Skin of body (tissue), 2 donors: ENCODE results near the gene ZNF324. TPM values are rescaled to one million over a fixed set of nuclear protein-coding genes. Genes with fewer than 3 reads are reported as not detected.
A peak's percentile ranks its signal among the peaks of the same experiment; 100 is the strongest.
"Not testable (repeated sequence)": the region's sequence is repeated elsewhere in the genome, so short reads cannot be mapped to it uniquely, and the experiment has no call there.

ENCODE experiments used
- DNase-seq: peaks from one replicate; lab custom pipeline; 2025; lab: John Stamatoyannopoulos, UW
- total RNA-seq: library from RNA; depleted of rRNA; stranded (reverse); fragments of >200 nt; gene quantifications from one replicate; pipeline ENCODE4 v1.2.3, GENCODE V29; 2014

Gene ZNF324
- total RNA-seq, 1 donor from 2014 or later, result 9.5 TPM

DNA sequence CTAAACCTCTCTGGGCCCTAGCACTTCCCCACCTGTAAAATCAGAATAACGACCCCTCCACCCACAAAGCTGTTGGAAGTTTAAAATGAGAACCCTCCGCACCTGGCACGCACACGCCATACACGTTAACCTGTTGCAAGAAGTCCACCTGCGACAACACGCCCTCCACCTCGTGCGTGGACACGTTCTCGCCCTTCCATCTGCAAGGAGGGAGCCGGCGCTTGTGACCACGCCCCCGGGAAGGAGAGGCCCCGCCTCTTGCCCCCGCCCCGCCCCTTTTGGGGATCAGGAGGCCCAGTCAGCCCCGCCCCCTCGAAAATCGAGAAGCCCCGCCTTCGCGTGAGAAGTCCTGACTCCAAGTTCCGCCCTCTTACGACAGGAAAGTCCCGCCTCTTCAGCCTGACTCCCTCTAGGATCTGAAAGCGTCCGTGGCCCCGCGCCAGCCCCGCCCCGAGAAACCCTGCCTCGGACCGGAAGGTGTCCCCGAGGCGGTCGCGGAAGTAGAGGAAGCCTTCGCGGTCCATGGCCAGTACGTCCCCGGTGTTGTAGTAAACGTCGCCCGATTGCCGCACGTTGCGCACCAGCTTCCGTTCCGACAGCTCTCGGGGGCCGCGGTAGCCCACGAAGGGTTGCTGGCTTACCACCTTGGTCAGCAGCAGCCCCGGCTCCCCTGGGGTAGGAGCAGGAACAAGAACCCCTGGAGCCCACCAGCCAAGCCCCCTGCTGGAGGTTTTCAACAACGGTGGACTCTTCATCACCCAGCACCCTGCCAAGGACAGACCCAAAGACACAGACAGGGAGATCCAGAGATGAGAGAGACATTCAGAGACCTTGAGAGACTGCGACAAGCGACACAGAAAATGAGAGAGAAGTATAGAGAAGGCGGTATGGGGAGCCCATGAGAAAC lies 32.4 kb downstream of the ZNF324 start:
- DNase-seq, result peak; percentile 95

DNA sequence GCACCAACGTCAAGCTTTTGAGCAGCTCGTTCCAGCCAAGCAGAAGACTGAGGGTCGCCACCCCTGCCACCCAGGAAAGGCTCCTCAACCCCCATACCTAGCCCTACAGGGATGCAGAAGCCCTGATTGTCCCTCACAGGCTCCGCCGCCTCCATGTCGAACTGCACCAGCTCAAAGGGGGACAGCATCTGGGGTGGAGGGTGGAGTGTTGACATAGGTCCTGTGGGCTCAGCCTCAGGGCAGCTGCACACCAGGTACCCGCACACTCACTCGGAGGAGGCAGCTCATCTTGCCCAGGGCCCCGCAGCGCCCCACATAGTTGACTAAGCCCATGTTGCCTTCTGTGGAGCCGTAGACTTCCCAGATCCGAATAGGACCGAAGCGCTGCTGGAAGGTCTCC lies 33.4 kb downstream of the ZNF324 start:
- DNase-seq, result no peak

DNA sequence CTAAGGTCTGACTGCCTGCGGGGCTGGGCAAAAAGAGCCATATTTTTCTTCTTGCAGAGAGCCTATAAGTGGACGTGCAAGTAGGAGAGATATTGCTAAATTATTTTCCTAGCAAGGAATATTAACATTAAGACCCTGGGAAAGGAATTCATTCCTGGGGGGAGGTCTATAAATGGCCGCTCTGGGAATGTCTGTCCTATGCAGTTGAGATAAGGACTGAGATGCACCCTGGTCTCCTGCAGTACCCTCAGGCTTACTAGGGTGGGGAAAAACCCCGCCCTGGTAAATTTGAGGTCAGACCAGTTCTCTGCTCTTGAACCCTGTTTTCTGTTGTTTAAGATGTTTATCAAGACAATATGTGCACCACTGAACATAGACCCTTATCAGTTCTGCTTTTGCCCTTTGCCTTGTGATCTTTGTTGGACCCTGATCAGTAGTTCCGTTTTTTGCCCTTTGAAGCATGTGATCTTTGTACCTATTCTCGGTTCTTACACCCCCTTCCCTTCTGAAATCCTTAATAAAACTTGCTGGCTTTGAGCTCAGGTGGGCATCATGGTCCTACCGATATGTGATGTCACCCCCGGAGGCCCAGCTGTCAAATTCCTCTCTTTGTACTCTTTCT lies 40.8 kb downstream of the ZNF324 start:
- DNase-seq, result not testable (repeated sequence)

DNA sequence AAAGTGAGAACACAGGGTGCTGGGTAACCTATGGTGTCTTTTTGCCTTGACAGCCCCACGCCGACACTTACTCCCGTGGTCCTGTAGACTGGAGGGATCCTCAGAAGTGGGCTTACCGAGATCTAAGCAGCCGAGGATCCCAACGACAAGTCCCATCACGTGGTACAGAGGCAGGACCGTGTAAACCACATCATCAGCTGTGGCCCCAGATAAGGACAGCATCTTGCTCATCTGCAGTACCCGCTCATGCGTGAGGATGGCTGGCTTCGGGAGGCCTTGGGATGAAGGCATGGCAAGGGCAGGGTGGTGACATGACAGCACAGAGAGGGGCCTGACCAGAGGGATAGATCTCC lies 42.8 kb downstream of the ZNF324 start:
- no peak for DNase-seq

DNA sequence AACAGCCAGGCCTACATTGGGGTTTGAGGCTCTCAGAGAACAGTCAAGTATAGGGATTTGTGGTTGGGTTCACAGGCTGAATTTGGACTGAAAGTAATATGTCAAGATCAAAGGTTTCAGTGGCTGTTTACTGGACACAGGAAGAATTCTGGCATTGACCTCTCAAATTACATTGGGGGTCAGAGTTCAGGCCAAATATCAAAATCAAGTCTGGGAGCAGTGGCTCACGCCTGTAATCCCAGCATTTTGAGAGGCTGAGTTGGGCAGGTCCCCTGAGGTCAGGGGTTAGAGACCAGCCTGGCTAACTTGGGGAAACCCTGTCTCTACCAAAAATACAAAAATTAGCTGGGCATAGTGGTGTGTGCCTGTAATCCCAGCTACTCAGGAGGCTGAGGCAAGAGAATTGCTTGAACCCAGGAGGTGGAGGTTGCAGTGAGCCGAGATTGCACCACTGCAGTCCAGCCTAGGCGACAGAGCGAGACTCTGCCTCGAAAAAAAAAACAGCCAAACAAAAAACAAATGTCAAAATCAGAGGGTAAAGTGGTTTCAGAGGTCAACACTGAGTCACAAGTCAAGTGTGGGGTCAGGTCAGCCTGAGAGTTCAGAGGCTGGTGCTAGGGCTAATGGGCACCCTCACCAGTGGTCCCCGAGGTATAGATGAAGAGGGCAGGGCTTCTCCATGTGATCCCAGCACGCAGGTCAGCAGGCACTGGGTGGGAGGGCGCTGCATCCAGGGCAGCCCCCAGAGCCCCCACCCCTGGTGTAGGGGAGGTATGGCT lies 43.4 kb downstream of the ZNF324 start:
- DNase-seq, result no peak

DNA sequence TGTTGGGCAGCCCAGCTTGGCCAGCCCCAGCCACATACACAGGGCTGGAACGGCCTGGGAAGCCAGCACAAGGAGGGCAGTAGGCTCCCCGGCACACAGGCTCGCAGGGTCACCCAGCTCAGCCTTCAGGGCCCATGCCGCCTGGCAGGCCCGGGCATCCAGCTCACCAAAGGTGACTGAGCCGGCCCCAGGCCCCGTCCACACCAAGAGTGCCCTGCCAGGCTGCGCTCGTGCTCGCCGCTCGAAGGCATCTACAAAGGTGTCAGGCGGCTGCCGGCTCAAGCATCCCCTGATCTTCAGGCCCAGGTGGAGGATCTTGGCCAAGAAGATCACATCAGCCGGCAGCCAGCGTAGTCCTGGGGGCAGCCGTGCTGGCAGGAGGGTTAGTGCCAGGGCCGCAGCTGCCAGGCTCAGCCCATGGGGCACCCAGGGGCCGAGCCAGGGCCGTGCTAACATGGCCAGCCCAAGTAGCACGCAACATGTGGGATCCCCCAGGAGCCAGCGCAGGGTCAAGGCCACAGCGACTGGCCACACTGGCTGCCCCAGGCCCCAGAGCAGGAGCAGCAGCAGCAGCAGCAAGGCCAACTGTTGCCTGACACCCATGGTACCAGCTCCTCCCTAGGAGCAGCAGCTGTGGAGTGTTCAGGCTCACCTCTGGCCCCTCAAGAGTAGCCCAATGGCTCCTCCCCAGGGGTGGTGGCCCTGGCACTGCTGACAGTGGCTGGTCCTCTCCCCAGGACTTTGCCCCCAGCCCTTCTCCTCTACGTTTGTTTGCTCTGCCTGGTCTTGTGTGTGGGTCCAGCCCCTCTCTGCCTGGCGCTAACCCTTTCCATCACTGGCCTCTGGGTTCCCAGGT lies 44.7 kb downstream of the ZNF324 start, which contains the start of gene SLC27A5:
Gene SLC27A5 (minus strand): TSS at position 640 of the 856 bp plus-strand sequence. CDS start 37 bp downstream, at position 603.
- DNase-seq, result no peak

DNA sequence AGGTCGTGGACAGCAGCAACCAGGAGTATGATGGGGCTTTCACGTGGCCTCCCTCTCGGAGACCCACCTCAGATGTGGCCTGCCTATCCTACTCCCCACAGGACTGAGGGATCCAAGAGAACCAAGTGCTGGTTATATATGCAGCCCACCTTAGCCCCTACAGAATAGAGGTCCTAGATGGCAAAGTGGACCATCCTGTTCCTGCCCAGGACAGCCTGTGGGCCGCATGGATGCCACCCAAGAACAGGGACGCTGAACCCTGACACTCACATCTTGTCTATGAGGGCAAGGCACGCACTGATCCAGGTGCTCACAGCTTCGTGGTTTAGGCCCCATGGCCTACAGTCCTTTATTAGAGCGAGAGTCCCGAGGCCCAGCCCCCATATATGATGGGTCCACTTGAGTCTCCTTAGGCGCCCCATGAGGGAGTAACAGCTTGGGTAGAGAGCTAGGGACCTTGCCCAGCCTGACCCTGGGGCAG lies 46.4 kb downstream of the ZNF324 start:
- DNase-seq, result no peak

DNA sequence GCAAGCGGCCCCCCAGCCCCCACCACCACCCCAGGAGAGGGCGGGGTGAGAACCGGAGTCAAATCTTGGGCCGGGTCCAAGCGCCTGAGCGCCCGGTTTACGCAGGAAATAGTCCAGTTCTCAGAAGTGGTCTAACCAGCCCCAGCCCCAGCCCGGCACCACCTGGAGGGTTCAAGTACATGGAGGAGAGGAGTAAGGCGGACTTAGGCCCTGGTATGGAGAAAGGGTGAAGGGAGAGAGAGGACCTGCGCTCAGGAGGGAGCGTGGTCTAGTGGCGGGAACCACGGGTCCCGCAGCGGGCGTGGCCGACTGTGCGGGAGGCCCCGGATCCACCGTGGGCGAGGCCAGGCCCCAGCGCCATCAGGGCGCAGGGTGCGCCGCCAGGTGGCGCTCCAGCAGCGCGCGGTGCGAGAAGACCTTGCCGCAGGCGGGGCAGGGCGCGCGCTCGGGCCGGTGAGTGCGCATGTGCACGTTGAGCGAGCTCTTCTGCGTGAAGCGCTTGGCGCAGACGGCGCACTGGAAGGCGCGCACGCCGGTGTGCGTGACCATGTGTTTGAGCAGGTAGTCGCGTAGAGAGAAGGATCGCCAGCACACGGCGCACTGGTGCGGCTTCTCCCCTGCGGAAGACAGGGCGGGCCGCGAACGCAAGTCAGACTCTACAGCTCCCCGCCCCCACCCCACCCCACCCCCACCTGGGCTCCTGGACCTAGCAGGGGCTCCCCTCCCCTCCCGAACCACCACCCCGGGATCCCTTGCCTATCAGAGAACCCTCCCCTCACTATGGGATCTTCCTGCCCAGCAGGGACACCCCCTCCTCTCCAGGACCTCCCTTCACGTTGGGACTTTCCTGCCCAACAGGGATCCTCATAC lies 47.0 kb downstream of the ZNF324 start:
- DNase-seq, result peak; percentile 67

DNA sequence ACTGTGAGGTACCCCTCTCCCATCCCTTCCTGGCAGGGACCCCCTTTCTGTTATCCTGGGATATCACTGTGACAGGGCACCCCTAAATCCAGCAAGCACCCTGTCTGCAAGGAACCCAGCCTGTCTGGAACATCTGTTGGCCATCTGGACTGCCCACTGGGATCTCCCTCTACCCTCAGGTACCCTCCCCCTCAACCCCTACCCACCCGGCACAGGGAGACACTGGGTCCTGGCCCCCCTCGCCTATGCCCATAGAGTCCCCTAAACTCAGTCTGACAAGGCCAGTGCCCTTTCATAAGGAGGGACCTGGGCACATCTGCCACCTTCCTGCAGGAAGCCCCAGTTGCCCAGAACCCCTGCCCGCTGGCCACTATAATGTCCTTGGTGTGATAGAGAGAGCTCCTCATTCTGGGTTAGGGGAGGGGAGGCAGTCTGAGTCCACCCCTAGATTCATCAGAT lies 47.7 kb downstream of the ZNF324 start:
- DNase-seq, result no peak

DNA sequence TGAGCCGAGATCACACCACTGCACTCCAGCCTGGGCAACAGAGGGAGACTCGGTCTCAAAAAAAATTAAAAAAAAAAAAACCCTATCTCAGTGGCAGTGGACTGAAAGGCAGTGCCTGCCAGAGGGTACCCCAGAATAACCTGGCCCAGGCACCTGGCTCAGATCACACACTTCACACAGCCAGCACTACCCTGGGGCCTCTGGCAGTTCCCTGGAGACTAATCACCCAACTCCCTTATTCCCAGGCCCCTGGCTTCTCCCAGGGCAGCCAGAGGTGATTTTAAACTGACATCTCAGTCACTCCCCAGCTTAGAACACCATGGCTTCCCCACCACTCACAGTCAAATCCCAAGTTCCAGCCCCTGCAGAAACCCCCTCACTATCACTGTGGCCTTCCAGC lies 48.4 kb downstream of the ZNF324 start:
- no peak for DNase-seq

DNA sequence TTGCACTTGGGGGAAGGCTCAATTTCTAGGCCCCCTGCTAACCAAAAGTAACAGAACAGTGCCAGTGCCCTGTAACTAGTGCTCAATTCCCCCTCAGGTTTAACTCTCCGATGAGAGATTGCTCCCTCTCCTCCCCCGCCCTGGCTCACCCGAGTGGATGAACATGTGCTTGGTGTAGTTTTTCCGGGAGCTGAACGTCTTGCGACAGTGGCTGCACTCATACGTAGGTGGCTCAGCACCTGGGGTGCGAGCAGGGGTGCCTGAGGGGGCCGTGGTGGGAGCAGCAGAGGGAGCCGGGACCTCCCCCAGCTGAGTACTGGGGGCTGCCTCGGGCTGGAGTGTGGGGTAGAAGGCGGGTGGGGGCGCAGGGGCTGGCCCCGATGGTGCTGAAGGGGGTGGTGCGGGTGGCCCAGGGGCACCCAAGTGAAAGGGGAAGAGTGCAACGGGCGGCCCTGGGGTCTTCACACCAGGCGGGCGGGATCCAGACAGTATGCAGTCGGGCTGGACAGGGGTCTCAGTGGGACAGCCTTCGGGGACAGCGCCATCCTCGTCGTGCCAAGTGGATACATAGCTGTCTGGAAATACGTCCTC lies 49.5 kb downstream of the ZNF324 start:
- no peak for DNase-seq

DNA sequence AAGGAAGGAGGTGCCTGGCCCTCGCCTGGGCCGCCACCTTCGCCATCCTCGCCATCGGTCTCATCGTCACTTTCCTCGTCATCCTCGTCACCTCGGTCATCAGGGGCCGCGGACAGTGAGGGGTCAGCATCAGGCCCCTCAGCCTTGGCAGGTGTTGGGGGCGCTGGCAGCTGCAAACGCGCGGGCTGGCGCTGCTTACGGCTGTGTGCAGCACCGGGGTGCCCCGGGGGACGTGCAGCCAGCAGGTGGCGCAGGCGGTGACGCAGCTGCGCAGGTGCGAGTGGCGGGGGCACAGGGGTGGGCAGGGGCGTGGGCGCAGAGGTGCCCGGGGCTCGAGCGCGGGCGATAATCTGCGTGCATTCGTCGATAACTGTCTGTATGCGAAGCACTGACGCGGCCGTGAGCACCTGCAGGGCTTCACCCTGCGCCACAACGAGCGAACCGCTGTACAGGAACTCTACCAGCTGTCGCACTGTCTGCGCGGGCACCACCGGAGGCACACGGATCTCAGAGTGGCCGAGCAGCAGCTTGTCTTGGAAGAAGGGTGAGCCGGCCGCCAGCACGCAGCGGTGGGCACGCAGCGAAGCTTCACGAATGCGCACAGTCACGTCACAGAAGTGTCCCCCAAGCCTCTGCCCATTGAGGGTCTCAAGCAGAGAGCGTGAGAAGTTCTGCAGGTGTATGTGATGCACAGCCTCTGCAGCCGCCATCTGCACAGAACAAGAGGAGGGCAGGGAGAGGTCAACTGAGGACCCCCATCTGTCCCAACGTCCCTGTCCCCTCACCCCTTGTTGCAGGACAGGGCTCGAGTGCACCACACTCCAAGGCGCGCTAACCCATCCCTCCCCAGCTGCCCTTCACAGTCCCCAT lies 50.3 kb downstream of the ZNF324 start:
- DNase-seq, result no peak

DNA sequence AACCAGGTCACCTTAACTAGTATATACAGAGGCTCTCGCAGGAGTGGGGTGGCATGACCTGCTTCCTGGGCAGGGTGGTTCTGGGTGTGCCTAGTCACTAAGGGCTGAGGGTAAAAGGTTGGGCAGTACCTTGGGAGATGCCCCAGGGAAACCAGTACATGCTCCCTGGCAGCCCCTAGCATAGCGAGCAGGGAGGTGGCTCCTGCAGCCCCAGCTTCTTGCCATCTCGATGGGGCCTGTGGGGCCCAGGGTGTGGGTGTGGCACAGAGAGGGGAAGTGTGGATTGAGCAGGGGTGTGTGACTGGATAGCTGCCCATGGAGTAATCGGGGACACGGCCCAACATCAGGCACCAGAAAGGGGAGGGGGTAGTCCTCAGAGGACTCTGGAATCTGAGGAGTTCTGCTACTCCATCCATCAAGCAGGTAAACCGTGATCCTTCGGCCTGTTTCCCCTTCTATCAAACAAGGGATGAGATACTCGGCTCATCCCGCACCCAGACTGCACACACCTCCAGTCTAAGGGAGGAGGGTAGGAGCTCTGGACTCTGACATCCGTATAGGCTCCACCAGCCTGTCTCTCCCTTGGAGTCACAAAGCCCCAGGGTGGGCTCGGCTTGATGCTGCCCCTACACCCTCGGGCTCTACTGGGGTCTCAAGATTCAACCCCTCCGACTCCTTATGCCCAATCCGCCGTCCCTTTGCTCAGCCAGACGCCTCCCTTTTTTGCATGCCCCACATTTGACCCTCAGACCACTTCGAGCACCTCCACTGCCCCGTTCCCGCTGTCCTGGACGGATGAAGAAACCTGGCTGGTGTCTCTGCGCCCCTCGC lies 51.6 kb downstream of the ZNF324 start:
- no peak for DNase-seq

DNA sequence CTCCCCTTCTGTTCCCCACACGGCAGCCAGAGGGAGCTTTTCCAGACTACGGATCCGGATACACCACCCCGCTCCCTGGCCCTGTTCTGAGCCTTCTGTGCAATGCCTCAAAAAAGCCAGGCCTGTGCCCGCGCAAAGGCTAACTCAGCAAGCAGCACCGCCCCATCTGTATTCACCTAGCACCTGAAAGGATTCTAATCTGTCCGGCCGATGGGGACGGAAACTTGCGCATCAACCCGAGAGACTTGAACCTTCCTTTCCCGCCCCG lies 52.1 kb downstream of the ZNF324 start:
- DNase-seq, result peak; percentile 62

DNA sequence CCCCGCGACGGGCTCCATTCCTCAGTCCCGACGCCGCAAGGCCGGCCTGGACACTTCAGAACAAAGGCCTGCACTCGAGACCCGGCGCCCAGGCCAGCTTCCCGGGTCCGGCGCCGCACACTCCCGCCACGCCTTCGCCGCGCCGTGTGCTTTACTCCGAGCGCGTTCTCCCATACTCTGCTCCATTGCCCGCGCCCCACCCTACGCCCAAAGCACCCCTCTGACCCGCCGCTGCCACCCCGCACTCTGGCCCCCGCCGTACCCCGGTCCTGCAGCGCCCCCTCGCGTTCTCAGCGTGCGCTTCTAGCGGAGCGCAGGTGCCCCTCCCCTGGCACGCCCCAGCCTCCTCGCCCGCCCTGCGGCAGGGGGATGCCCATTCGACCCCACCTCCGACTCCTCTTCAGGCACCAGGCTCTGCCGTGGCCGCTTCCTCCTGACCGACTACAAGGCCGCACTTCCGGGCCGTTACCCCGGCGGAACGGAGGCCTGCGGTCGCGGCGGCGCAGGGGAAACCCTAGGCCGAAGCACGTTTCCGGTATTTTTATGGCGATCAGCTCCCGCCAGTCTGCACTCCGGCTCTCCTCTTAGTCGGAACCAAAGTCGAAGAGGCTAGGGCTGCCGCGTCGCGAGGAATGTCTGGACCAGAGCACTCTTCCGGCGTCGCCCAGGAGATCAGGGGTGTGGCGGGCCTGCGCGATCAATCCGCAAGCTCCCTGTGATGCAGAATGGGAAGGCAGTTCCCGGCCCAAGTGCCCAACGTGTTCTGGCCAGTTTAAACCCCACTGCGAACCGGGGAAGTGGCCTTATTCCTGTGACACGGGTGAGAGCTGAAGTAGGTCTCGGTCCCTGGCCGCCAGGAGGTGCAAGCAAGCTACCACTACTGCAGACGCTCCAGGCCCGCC lies 52.7 kb downstream of the ZNF324 start, which contains the start of gene ZBTB45:
Gene ZBTB45 (minus strand): TSS at position 456 of the 902 bp plus-strand sequence. CDS start 2,137 bp downstream, outside the sequence.
- peak; percentile 96 for DNase-seq

DNA sequence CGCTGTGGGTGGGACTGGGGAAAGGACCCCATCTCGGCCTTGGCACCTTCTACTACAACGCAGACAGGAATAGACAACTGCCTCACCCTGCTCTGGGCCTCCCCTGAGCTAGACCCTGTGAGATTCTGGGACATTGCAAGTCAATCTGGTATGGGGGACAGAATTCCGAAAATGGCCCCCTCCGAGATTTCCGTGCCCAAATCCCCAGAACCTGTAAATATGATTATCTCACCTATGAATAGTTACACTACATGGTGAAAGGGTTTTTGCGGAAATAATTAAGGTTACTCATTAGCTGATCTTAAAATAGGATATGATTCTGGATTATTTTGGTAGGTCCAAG lies 53.3 kb downstream of the ZNF324 start:
- no peak for DNase-seq

DNA sequence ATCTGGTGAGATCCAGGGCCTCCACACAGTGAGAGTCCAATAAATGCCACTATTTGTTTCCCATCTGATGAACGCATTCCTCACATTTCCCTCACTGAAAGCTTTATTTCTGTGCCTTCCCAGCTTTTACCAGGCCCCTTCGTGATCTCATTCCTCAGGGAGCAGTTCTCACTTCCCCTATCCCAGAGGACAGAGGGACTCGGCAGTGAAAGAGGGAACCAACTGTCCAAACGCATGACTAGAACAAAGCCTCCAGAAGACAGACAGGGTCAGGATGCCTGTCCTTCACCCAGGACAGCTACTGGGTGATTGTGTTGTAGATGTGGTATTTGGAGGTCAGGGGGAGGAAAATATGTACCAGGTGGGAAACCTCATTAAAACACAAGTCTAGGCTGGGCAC lies 54.8 kb downstream of the ZNF324 start:
- DNase-seq, result no peak
